ENCODE data around the gene WNT7B.

Gene WNT7B

DNA sequence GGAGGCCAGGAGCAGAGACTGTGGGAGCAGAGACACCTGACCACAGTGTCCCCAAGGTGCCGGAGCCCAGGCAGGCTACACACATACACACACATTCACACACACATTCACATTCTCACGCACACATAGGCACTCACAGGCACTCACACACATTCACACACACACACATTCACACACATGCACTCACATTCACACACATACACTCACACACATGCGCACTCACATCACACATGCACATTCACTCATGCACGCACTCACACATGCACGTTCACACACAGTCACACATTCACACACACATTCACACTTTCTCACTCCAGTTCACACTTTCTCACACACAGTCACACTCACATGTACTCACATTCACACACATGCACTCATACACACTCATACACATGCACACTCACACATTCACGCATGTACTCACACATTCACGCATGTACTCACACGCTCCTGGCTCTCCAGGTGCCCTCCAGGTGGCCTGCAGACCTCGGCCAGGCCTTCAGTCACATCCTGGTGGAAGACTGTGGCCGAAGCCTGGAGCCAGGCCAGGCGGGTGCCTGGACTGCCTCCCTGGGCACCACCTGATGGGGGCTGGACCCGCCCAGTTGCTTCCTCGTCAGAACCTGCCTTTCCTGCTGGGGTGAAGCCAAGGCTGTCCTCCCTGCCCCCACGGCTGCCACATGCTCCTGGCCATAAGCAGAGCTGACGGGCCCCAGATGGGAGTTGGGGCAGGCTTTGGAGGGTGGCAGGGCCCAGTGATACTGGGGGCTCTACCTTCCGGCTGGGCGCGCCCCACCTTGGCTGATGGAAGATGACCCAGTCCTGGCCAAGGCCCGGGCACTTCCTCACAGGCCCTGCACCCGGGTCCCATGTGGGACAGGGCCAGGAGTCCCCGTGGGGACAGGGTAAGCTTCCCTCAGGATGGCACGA is 89.5 kb downstream of the WNT7B start:
- DNase-seq (ENCODE audit: low read depth), result no peak

DNA sequence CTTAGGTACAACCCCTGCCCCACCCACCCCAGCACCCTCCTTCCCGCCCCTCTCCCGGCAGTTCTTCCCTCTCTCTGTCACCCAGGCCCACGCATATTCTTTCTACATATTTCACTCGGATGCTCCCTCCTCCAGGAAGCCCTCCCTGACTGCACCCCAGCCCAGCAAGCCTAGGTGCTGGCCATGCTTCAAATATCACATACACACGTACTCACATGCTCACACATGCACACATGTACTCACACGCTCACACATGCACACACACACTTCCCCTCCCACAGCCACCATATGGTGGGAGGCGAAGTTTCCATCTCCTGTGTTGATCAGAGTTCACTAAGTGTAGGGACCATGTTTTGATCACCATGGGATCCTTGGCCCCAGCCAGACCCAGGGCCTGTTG is 90.4 kb downstream of the WNT7B start:
- no peak for DNase-seq (ENCODE audit: low read depth)

DNA sequence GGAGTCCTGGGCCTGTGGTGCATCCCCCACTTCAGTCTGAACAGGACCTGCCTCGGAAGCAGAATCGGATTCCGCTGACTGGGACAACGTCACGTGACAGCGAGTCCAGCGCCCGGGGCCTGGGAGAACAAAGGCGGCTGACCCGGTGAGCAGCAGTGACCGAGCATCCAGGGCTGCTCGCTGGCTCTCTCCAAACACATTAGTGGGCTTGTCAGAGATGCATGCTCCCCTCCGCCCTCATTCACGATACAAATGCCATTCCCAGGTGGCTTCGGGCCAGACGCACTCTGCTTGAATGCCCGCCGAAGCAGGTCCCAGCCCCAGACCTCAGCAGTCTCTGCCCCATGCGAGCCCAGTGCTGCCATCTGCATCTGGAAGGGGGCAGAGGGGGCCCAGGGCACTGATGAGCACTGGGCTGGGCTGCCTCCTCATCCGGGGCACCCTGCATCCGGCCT is 91.0 kb downstream of the WNT7B start:
- no peak for DNase-seq (ENCODE audit: low read depth)

DNA sequence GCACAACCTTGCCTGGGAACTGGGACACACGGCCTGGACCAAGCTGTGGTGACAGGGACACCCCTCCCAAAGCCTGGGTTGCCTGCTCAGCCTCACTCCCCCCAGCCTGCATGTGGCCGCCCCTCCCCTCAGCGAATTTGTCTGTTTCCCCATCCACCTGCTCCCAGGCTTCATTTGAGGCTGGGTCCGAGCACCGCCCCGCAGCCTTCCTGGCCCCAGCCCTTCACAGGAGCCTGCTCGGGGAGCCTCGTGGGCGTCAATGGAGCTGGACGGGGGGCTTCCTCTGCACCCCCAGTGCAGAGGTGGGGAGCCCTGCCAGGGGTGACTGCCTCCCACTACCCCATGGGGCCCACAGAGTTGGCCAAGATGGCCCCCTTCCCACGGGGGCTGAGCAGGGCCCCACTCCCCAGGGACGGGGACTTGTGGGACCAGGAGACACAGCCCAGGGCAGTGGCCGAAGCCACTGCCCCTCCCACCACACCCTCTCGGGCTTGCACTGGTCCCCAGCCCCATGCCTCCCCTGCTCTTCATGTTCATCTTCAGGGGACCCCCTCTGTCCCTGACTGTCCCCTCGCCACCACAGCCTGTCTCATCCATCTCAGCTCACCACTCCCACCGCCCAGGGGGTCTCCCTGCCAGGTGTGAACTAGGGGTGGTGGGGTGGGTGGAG is 91.7 kb downstream of the WNT7B start:
- no peak for DNase-seq (ENCODE audit: low read depth)

DNA sequence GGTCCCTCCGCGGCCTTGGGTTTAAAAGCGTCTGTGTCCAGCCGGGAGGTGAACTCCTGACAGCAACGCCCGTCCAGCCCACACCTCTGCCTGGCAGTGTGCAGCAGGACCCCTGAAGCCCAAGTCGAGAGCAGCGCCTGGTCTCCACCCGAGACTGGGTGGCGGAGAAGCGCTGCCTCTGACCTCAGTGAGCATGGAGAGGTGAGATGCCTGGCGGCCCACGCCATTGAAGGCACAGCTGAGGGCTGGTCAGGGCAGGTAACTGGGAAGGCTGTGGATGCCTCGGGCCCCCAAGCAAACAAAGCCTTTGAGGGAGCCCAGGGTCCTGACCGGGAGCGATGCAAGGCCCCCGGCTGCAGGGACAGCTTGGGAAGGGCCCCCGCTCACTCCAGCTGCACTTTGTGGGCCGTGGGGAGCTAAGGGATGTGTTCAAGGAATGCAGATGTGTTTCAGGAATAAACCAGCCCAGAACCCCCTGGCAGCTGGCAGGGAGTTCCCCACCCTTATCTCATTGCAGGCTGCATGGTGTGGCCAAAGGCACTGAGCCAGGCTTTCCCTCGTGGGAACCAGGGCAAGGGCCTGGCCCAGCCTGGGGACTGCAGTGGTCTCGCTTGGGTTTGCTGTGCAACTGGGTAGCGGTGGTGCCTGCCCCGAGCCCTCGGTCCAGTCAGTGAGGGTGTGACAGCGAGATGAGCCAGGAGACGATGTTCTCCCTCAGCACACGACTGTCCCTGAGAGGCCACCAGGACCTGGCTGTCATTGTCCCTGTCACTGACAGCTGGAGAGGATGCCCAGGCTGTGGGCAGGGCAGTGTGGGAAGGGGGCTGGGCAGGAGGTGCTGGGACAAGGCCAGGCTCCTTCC is 92.5 kb downstream of the WNT7B start:
- no peak for DNase-seq (ENCODE audit: low read depth)

DNA sequence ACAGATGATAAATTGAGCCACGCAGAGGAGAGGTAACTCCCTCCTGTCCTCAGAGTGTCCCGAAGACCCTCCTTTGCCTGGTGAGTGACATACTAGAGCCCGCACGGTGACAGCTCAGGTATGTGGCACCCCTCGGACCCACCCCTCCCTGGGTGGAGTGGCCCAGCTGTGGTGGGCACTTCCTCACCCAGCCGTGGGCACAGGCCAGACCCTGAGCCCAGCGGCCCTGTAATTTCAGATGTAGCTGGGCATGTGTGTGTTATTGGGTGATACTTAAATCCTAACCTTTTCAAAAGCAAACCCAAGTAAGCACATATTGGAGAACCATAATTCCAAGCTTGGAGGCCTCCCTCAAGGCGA is 93.2 kb downstream of the WNT7B start:
- DNase-seq (ENCODE audit: low read depth), result no peak

DNA sequence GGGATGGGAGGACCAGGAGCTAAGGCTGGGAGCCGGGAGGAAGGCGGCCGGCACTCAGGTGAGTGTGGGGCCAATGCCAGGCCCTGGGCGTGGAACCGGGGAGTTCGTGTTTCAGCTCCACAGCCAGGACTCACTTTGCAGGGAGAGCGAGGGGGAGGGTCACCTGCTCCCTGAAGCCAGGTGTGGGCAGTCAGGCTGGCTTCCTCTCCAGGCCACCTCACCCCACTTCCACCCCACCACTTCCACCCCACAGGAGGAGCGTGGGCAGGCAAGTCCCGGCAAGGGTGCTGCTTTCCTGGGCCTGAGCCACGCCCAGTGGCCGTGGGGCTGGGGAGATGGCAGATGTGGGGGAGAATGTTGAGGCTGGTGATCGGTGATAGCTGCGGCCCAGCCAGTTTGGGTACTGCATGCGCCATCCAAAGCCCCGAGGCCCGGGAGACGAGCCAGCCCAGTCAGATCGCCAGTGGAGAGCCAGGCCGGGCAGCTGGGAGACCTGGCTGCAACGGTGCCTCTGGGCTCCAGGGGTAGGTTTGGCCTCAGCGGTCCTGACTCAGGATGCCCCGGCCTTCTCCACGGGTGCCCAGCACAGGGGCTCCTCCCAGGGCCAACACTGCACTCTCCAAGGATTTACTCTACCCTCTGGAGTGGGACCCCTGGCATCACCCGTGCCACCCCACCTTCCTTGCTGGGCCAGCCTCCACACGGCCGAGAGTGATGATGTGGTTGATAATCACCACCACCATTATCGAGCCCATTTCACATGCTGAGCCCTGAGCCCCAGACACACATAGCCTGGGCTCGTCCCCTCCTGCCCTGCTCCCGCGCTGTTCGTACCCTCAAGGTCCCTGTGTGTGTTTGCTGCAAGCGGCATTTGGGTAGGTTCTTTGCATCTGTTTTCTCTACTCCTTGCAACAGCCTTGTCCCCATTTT is 93.8 kb downstream of the WNT7B start:
- no peak for DNase-seq (ENCODE audit: low read depth)

DNA sequence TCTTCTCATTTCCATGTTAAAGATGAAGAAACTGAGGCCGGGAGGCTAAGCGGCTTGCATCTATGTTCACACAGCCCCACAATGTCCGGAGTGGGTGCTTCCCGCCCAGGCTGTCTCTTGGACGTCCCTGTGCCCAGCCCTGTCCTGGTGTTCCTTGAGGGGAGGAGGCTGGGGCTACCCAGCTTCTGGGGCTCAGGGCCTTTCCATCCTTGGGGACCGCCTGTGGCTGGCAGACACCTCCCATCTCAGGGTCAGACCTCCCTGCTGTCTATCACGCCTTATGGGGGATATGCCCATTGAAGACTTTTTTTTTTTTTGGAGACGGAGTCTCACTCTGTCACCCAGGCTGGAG is 95.5 kb downstream of the WNT7B start:
- DNase-seq (ENCODE audit: low read depth), result no peak

DNA sequence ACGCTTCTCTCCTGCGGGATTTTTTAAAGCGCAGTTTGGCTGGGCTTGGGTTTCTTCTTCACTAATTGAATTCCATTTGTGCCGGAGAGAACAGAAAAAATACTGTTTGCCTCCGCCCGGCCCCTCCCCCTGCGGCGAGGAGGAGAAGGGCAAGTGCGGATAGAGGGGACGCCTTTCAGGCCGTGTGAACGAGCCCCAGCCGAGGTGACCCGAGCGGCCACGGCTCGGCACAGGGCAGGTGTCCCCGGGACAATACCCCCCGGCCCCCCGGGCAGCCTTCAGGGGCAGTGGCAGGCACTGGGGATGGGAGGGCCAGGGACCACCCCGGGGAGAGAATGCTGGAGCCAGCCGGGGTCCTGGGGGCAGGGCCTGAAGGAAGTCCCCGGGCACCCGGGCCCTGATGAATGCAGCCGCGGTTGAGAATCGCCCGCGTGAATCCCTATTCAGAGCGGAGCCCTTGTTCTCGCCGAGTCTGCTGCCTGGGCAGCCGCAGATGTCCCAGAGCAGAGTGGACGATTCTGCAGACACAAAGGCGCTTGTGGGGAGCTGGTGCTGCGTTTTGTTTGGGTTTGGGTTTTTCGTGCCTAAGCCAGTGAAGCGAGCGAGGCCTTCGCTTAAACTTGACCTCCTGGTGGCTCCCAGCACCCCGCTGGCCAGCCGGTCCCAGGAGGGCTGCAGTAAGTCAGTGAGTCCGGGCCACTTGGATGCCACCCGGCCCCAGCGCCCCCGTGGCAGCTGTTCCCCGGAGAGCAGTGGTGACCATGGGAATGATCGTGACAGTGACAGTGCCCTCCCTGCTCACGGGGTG is 96.0 kb downstream of the WNT7B start:
- DNase-seq (ENCODE audit: low read depth), result no peak

DNA sequence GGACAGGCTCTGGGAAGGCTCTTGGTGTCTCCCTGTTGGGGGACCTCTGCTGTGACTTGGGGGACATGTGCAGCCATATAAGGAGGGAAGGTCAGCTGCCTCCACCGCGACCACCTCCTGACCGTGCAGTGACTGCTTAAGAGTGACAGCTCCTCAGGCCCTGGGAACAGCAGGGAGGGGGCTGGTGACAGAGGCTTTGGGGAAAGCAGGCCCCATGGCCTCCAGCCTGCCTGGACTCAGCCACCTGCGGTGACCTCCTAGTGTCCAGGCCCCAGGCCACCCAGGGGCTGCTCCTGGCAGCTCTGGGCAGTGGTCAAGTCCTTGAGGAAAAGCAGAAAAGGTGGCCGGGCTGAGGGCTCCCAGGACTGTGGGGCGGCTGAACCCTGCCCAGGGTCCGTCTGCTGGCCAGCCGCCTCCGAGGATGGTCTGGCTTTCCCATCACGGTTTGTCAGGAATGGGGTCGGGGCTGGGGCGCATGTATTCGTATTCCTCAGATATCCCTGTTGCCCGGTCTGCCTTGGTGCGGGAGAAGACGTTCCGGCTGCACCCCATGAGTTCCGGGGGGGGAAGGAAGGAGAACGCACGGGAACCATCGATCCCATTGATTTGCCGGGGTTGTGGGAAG is 96.8 kb downstream of the WNT7B start:
- DNase-seq (ENCODE audit: low read depth), result no peak

DNA sequence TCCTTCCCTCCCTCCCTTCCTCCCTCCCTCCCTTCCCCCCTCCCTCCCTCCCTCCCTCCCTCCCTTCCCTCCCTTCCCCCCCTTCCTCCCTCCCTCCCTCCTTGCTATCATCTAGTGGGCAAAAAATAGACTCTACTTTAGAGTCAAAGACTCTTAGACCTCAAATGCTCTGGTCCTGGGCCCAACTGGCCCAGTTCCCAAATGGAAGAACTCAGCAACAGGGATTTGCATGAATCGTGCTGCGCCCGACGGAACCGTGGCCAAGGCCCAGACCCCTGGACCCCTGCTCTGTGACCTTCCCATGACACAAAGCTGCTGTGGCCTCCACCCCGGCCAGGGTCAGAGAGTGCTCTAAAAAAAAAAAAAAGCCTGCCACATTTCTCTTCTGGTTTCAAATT is 97.4 kb downstream of the WNT7B start:
- no peak for DNase-seq (ENCODE audit: low read depth)

DNA sequence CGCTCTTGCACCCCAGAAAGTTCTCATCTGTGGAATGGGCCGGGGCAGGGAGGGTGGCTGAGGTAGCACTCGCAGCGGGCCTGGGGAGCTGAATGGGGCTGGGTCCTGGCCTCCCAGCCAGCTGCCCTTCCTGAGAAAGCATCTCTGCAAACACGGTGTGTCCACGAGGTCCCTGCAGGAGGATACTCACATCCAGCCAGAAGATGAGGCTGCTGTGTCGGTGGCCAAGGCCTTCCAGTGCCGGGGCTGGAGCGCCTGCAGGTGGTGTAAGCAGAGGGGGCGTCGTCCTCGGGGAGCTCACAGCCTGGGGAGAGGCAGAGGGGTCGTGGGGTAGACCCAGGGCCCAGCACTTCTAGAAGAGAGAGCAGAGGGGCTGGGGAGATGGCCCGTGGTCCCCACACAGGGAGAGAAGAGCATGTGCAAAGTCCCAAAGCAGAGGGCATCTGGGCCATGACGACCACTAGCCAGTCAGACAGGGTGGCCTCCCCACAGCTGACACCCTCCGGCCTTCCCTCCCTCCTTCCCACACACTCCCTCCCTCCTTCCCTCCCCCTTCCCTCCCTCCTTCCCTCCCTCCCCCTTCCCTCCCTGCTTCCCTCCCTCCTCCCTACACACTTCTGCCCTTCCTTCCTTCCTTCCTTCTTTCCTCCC is 97.9 kb downstream of the WNT7B start:
- no peak for DNase-seq (ENCODE audit: low read depth)

DNA sequence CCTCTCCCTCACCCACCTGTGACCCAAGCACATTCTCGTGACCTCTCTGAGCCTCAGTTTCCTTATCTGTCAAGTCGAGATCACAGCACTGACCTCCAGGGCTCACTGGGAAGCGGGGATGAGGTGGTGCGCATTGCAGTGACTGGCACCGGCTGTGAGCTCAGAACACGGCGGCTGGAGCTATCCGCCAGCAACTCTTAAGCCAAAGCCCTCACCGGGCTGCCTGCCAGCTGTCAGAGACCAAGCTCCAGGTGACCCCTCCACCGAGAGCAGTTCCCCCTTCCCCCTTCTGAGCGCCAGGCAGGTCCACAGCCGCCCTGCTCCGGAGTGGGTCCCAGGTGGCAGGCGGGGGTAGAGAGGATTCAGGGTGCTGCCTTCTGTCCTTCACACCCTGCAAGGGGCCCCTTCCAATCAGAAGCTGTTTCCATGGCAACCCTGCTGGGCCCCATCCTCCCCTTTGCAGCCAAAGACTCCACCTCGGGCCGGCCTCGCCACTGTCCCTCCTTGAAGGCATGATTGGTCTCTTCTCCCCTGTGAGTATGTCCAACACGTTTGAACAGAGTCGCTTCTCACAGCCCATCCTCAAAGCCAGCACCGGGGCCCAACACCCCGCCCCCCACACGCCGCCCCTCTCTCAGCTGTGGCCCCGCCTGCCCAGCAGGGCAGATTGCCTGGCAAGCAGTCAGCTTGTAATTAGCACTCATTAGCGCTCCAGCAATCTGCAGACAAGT is 98.7 kb downstream of the WNT7B start:
- no peak for DNase-seq (ENCODE audit: low read depth)

DNA sequence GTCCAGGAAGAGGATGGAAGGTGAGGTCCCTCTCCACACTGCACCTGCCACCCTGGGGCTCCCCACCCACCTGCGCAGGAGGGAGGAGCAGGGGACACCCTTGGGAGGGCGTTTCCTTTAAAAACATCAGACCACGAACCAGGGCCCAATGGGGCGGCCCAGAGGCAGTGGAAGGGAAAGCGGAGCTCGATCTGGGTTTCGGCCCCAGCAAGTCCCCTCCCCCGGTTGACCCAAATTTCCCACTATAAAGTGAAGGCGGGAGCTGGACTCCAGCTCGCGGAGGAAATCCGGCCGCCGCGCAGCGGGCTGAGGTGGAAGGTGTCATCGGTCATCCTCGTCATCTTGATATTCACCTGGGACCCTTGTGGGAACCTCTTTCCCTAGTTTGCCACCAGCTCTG is 99.3 kb downstream of the WNT7B start:
- no peak for DNase-seq (ENCODE audit: low read depth)

DNA sequence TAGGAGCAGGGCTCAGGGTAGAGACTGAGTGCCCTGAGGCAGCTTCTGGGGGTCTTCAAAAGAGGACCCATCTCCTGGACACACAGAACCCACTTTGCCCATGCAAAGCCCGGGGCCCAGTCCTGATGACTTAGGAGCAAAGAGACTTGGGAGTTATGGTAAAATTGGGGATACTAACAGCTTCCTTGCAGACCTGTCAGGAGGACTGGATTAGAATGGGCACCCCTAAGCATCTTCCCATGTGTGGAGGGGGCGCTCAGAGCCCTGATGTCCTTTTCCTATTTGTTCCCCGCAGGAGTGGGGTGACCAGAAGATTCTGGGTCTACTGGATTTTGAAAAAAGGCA is 100.0 kb downstream of the WNT7B start:
- no peak for DNase-seq (ENCODE audit: low read depth)

DNA sequence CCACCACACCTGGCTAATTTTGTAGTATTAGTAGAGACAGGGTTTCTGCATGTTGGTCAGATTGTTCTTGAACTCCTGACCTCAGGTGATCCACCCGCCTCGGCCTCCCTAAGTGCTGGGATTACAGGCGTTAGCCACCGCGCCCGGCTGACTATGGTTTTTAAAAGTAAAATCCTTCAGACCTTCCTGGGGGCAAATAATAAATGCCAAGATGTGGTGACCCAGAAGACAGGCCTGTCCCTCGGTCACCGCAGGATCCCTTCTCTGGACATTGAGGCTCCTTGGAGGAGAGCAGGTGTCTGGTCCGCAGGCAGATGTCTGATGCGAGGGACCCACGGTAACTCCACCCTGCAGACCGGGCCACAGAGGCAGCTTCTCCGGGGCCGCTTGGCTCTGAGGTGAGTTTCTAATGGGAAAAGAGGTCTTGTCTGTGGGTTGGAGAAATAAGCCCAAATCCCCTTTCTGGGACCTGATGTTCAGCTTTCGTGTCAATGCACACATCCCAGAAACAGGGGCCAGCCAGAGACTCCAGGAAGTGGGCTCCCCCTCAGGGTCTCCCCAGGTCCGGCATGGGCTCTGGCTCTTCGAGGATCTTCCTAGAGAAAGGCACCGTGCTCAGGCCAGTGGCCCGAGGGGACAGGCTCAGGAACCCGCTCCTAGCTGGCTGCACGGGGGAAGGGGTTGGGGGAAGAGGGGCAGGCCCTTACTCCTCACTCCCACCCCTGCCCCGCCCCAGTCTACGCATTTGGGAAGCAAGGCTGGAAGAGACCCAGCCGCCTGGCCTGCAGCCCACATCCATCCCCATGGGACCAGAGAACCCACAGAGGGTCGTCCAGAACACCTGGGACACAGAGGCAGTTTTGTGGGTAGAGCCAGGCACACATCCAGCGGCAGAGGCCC is 100.6 kb downstream of the WNT7B start:
- no peak for DNase-seq (ENCODE audit: low read depth)

DNA sequence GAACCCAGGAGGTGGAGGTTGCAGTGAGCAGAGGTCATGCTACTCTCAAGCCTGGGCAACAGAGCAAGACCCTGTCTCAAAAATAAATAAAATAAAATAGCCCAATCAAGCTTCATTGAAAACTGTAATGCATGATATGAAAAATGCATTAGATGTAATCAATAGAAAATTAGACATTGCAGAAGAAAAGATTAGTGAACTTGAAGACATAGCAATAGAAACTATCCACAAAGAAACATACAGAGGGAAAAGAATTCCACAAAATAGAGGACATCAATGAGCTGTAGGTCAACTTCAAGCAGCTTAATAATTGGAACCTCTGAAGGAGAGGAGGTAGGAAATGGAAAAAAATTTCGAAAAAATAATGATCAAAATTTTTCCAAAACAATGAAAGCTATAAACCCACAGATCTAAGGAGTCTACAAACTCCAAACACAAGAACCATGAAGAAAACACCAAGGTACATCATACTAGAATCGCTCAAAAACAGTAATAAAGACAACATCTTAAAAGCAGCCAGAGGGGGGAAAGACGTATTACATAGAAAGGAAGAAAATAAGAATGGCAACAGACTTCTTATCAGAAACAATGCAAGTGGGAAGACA is 104.2 kb downstream of the WNT7B start:
- no peak for DNase-seq (ENCODE audit: low read depth)

DNA sequence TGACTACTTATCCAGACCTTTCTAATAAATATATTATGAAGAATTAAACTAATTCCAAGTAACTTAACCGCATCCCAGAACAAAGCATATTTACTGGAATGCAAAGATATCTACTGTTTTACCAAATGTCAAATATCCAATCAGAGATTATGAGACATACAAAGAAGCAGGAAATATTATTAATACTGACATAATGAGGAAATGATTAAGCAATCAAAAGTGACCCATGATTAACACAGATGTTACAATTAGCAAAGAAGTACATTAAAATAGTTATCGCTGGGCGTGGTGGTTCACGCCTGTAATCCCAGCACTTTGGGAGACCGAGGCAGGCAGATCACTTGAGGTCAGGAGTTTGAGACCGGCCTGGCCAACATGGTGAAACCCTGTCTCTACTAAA is 105.2 kb downstream of the WNT7B start:
- DNase-seq (ENCODE audit: low read depth), result no peak
